Activated CD4-positive, alpha-beta T cell treated with anti-CD3 and anti-CD28 coated beads, Interleukin-10, Interleukin-2, amounts not matched to agents 100 ng/mL and 50 ng/mL, durations not matched to agents 16 hours and 8 hours (primary cell): ENCODE results near the gene FBRSL1.
A peak's percentile ranks its signal among the peaks of the same experiment; 100 is the strongest.

Experiments
- DNase-seq: peaks from one replicate; pipeline ENCODE4 v3.0.0-alpha.2; 2020

Gene FBRSL1

GRCh38 chr12:132484891-132485441, 5.0 kb upstream of the FBRSL1 start:
- DNase-seq: no peak

- no peak for DNase-seq
These were observed 4.3 kb upstream of the FBRSL1 start for GRCh38 chr12:132485619-132486018.

GRCh38 chr12:132486168-132486567, 3.8 kb upstream of the FBRSL1 start:
- DNase-seq: no peak

GRCh38 chr12:132486576-132486975, 3.4 kb upstream of the FBRSL1 start:
- no peak for DNase-seq

GRCh38 chr12:132487311-132487741, 2.6 kb upstream of the FBRSL1 start:
- no peak for DNase-seq

GRCh38 chr12:132488127-132489077, 1.5 kb upstream of the FBRSL1 start:
- DNase-seq: peak; percentile 42

- peak; percentile 44 for DNase-seq
These were observed 811 bp upstream of the FBRSL1 start for GRCh38 chr12:132489078-132489601.

- no peak for DNase-seq
These were observed 629 bp downstream of the FBRSL1 start for GRCh38 chr12:132490422-132491137.

GRCh38 chr12:132491138-132491663, 1.2 kb downstream of the FBRSL1 start:
- no peak for DNase-seq

GRCh38 chr12:132491761-132492378, 1.9 kb downstream of the FBRSL1 start:
- no peak for DNase-seq

GRCh38 chr12:132492522-132492921, 2.6 kb downstream of the FBRSL1 start:
- peak; percentile 18 for DNase-seq

GRCh38 chr12:132492951-132493350, 3.0 kb downstream of the FBRSL1 start:
- DNase-seq: no peak

GRCh38 chr12:132493482-132494178, 3.7 kb downstream of the FBRSL1 start:
- no peak for DNase-seq

- no peak for DNase-seq
These were observed 4.6 kb downstream of the FBRSL1 start for GRCh38 chr12:132494294-132495164.

- DNase-seq: no peak
These were observed 5.2 kb downstream of the FBRSL1 start for GRCh38 chr12:132495165-132495544.

- DNase-seq: no peak
These were observed 5.8 kb downstream of the FBRSL1 start for GRCh38 chr12:132495629-132496357.

GRCh38 chr12:132496358-132496669, 6.4 kb downstream of the FBRSL1 start:
- DNase-seq: no peak

GRCh38 chr12:132496710-132497109, 6.8 kb downstream of the FBRSL1 start:
- no peak for DNase-seq

GRCh38 chr12:132497514-132498405, 7.8 kb downstream of the FBRSL1 start:
- no peak for DNase-seq
